H1 (cell line): ENCODE results near the gene CFAP92. TPM values are rescaled to one million over a fixed set of nuclear protein-coding genes. Genes with fewer than 3 reads are reported as not detected.

ENCODE experiments used
- CTCF ChIA-PET: fragments of 300-600 bp; sonication (Branson Sonifier 250); formaldehyde crosslinking; loops from one replicate; lab custom pipeline; 2021; ENCODE audit not compliant: partially characterized antibody; lab: Charles Lee
- POLR2A ChIA-PET: fragments of 300-600 bp; sonication (Branson Sonifier 250); formaldehyde crosslinking; loops from one replicate; lab custom pipeline; 2021; ENCODE audit warnings: inconsistent platforms; ENCODE audit not compliant: partially characterized antibody; lab: Charles Lee
- DNase-seq, 2 experiments: peaks; one replicate each; pipeline versions ENCODE4 v3.0.0 to v3.0.0-alpha.2; 2010 to 2022; ENCODE audit warnings: low spot score in 2 of 2, low read depth in 1 of 2, mixed read lengths in 1 of 2
- FAIRE-seq: peaks from 2 replicates; lab custom pipeline; 2011; peaks lifted over from hg19 to GRCh38; lab: Jason Lieb, UNC
- H2AFZ ChIP-seq: 2 replicates; pipeline ENCODE4 v1.8.1; 2012; ENCODE audit warnings: low read length, inconsistent platforms
- H2AK5ac ChIP-seq: 2 replicates; pipeline ENCODE4 v1.6.1; 2013; ENCODE audit warnings: low read depth, low read length
- H2BK120ac ChIP-seq: replicated peaks from 2 replicates; pipeline ENCODE3; 2013; ENCODE audit warnings: low read depth, low read length, inconsistent platforms
- H2BK12ac ChIP-seq: 2 replicates; pipeline ENCODE4 v1.6.1; 2013; ENCODE audit warnings: low read depth, low read length
- H2BK15ac ChIP-seq: 2 replicates; pipeline ENCODE4 v1.6.1; 2013; ENCODE audit warnings: low read length
- H2BK20ac ChIP-seq: 2 replicates; pipeline ENCODE4 v1.6.1; 2013; ENCODE audit warnings: low read length
- H2BK5ac ChIP-seq: 2 replicates; pipeline ENCODE4 v1.6.1; 2013; ENCODE audit warnings: low read depth, low read length
- H3K14ac ChIP-seq: 2 replicates; pipeline ENCODE4 v1.6.1; 2013; ENCODE audit warnings: inconsistent platforms; ENCODE audit not compliant: insufficient read length
- H3K18ac ChIP-seq: 2 replicates; pipeline ENCODE4 v1.6.1; 2013; ENCODE audit warnings: low read length; ENCODE audit errors: extremely low read depth
- H3K23ac ChIP-seq: 2 replicates; pipeline ENCODE4 v1.6.1; 2013; ENCODE audit warnings: inconsistent platforms; ENCODE audit not compliant: insufficient read length
- H3K23me2 ChIP-seq: 2 replicates; pipeline ENCODE4 v1.6.1; 2013; ENCODE audit warnings: low read depth, low read length
- H3K27ac ChIP-seq: 2 replicates; pipeline ENCODE4 v1.6.1; 2011; ENCODE audit warnings: low read depth, low read length, inconsistent platforms
- H3K27me3 ChIP-seq, 4 experiments: replicated peaks in 1 of 4; 1 replicate in 1 of 4; 2 replicates in 3 of 4; pipeline versions ENCODE4 v1.6.1 to v1.8.1; 2011 to 2013; ENCODE audit warnings: low read length in 3 of 4, mild to moderate bottlenecking in 3 of 4, inconsistent platforms in 2 of 4, mixed read lengths in 2 of 4, moderate library complexity in 1 of 4; ENCODE audit not compliant: control insufficient read depth in 3 of 4, insufficient read depth in 3 of 4; ENCODE audit errors: extremely low read depth in 1 of 4
- H3K36me3 ChIP-seq, 4 experiments: 2 replicates each; pipeline versions ENCODE4 v1.6.1 to v1.8.1; 2011 to 2013; ENCODE audit warnings: mild to moderate bottlenecking in 4 of 4, low read length in 3 of 4, moderate library complexity in 2 of 4, control low read depth in 1 of 4, inconsistent platforms in 1 of 4; ENCODE audit not compliant: insufficient read depth in 4 of 4, control insufficient read depth in 2 of 4
- H3K4ac ChIP-seq: replicated peaks from 2 replicates; pipeline ENCODE3; 2013; ENCODE audit warnings: low read length, low read depth, mixed read lengths, inconsistent platforms; ENCODE audit not compliant: insufficient read length
- H3K4me1 ChIP-seq, 4 experiments: replicated peaks in 1 of 4; 1 replicate in 1 of 4; 2 replicates in 3 of 4; pipeline versions ENCODE4 v1.6.1 to v1.8.1; 2011 to 2013; ENCODE audit warnings: low read length in 3 of 4, inconsistent platforms in 2 of 4, mixed read lengths in 1 of 4; ENCODE audit not compliant: insufficient read depth in 4 of 4, control insufficient read depth in 3 of 4
- H3K4me2 ChIP-seq, 2 experiments: 2 replicates each; pipeline versions ENCODE4 v1.6.1 to v1.8.1; 2011 to 2013; ENCODE audit warnings: low read depth in 2 of 2, low read length in 2 of 2, control low read depth in 1 of 2, inconsistent platforms in 1 of 2, mild to moderate bottlenecking in 1 of 2; ENCODE audit not compliant: insufficient read depth in 1 of 2
- H3K4me3 ChIP-seq, 4 experiments: fragments of 200-600, 300-600 bp in 1 of 4; sonication (generic), shearing (Covaris generic), sonication (Bioruptor Twin) in 1 of 4; 2 replicates each; pipeline versions ENCODE4 v1.5.1 to v1.8.1; 2011 to 2016; ENCODE audit warnings: low read length in 4 of 4, low read depth in 3 of 4, control low read depth in 2 of 4, inconsistent platforms in 2 of 4, mild to moderate bottlenecking in 2 of 4, mixed read lengths in 1 of 4, moderate library complexity in 1 of 4; ENCODE audit not compliant: insufficient read depth in 2 of 4; ENCODE audit errors: extremely low read depth in 1 of 4
- H3K56ac ChIP-seq: replicated peaks from 2 replicates; pipeline ENCODE3; 2013; ENCODE audit warnings: low read depth, mild to moderate bottlenecking, mixed read lengths, low read length, inconsistent platforms; ENCODE audit not compliant: insufficient read length
- H3K79me1 ChIP-seq: 2 replicates; pipeline ENCODE4 v1.6.1; 2013; ENCODE audit warnings: low read depth, low read length, control low read depth
- H3K79me2 ChIP-seq, 2 experiments: 2 replicates each; pipeline versions ENCODE4 v1.6.1 to v1.8.1; 2012 to 2013; ENCODE audit warnings: low read length in 2 of 2, mild to moderate bottlenecking in 2 of 2, inconsistent platforms in 1 of 2; ENCODE audit not compliant: insufficient read depth in 2 of 2, control insufficient read depth in 1 of 2
- H3K9ac ChIP-seq, 4 experiments: replicated peaks in 1 of 4; 1 replicate in 1 of 4; 2 replicates in 3 of 4; pipeline versions ENCODE4 v1.6.1 to v1.8.1; 2011 to 2013; ENCODE audit warnings: low read depth in 3 of 4, low read length in 3 of 4, control low read depth in 2 of 4, mild to moderate bottlenecking in 2 of 4, moderate library complexity in 2 of 4, inconsistent platforms in 1 of 4; ENCODE audit errors: extremely low read depth in 1 of 4
- H3K9me3 ChIP-seq, 2 experiments: 2 replicates each; pipeline versions ENCODE4 v1.6.1 to v1.8.1; 2012 to 2013; ENCODE audit warnings: mild to moderate bottlenecking in 2 of 2, moderate library complexity in 2 of 2, control low read depth in 1 of 2, inconsistent platforms in 1 of 2, low read depth in 1 of 2, low read length in 1 of 2, mixed read lengths in 1 of 2; ENCODE audit not compliant: insufficient read depth in 2 of 2
- H4K20me1 ChIP-seq, 2 experiments: replicated peaks in 1 of 2; 2 replicates each; pipeline versions ENCODE3 to v1.8.1; 2011 to 2013; ENCODE audit warnings: inconsistent platforms in 2 of 2, low read length in 2 of 2, mild to moderate bottlenecking in 1 of 2; ENCODE audit not compliant: insufficient read depth in 2 of 2, control insufficient read depth in 1 of 2
- H4K5ac ChIP-seq: 2 replicates; pipeline ENCODE4 v1.6.1; 2013; ENCODE audit warnings: low read length, low read depth, mixed read lengths, inconsistent platforms; ENCODE audit not compliant: insufficient read length
- H4K8ac ChIP-seq: 2 replicates; pipeline ENCODE4 v1.8.0; 2013; ENCODE audit warnings: mild to moderate bottlenecking, moderate library complexity, low read length, inconsistent platforms; ENCODE audit not compliant: insufficient read depth; ENCODE audit errors: extremely low read depth
- H4K91ac ChIP-seq: replicated peaks from 2 replicates; pipeline ENCODE3; 2013; ENCODE audit warnings: low read length, mixed read lengths, inconsistent platforms; ENCODE audit not compliant: insufficient read length
- BACH1 ChIP-seq: IDR thresholded peaks from 2 replicates; pipeline ENCODE4 v1.6.1; 2012; ENCODE audit warnings: low read length, improper control_type of control experiment
- CTBP2 ChIP-seq: IDR thresholded peaks from 2 replicates; pipeline ENCODE4 v1.7.0; 2011; ENCODE audit warnings: borderline replicate concordance, mild to moderate bottlenecking, moderate library complexity, mixed read lengths, low read length; ENCODE audit not compliant: insufficient read depth, insufficient read length
- WGBS, 2 experiments: shearing (Covaris generic) in 1 of 2; methylation state at CpG; one replicate each; pipeline versions ENCODE4 v1.1.6 to v1.1.7; 2013 to 2015; ENCODE audit warnings: low lambda C conversion rate in 2 of 2, mixed read lengths in 2 of 2, inconsistent platforms in 1 of 2, low coverage in 1 of 2, missing lambda C conversion rate in 1 of 2; ENCODE audit not compliant: insufficient replicate concordance in 2 of 2, insufficient coverage in 1 of 2, insufficient read length in 1 of 2; ENCODE audit errors: extremely low coverage in 1 of 2, missing lambda C conversion rate in 1 of 2; 5-methylcytosine and 5-hydroxymethylcytosine counted together
- polyA plus RNA-seq, 7 experiments: library from polyadenylated mRNA; depleted of rRNA in 3 of 7; stranded (reverse) in 5 of 7; unstranded in 2 of 7; fragments of >200 nt in 5 of 7; fragments of 200-250 nt in 2 of 7; gene quantifications; 1 replicate in 5 of 7; 2 replicates in 1 of 7; 4 replicates in 1 of 7; pipeline versions ENCODE4 v1.2.1 to v1.2.3, GENCODE V29; 2011 to 2013; ENCODE audit warnings: missing spikeins in 2 of 7, mixed read lengths in 2 of 7
- total RNA-seq: library from RNA; stranded (reverse); fragmentation: NEBNext Ultra II Directional; extraction: Animal tissue kit (Norgen Biotek cat#: 25700); gene quantifications from 2 replicates; pipeline ENCODE4 v1.2.1, GENCODE V29; 2021

CFAP92 gene
- total and polyA plus RNA-seq, 2 of the 8 experiments (the other 6 are each of a cell fraction or from before 2014, with no cell fraction given), result 0.77 to 2.0 TPM

DNA sequence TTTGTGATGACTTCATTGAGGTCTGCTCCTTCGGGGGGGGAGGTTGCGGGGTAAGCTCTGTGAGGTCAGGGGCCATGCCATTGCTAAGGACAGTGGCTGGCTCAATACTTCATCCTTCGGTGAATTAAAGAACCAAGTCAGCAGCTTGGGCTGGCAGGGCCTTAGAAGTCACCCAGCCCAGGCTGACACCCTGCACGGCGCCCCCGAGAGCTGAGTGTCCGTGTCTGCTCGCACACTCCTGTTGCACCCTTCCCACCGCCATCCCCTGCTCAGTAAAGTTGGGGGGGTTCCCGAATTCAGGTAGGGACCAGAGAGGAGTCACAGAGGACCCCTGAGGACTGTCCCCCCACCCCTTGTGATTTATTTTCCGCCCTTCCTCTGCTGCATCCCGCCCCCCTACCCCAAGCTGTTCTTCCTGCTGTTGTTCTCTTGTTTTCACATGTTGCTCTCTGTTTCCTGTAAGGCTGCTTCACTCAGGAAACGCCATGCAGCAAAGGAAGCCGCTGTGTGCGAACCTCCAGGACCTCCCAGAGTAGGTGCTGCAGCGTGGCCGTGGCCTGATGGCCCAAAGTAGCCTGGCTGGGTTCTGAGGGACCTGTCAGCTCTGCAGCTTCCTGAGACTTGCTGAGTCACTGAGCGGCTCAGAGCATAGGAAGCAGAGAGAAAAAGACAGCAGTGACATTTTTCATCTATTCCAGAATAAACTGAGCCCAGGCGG, 21.7 kb upstream of the CFAP92 start:
- Histone ChIP-seq H3K36me3 (no peaks in the 10 kb centered on the region), H4K5ac (no peak overlapping the region), H3K9ac (no peak overlapping the region), H3K4ac (no peak overlapping the region), H3K23me2 (no peaks in the 10 kb centered on the region), H2BK12ac (no peak overlapping the region), H3K79me1 (no peaks in the 10 kb centered on the region), H3K4me1 (peaks cover 0 to 7% (median 1%) of the 10 kb centered on the region in 4 experiments; a peak in 2 of 7 replicates), H3K14ac (no peak overlapping the region), H4K8ac (no peak overlapping the region), H3K23ac (no peak overlapping the region), H3K4me2 (no peak overlapping the region), H4K91ac (no peak overlapping the region), H2BK20ac (no peak overlapping the region), H2BK15ac (peak overlapping the region; percentile 4; the same call in 1 of the 2 replicates), H3K9me3 (no peaks in the 10 kb centered on the region), H3K56ac (no peak overlapping the region), H2BK5ac (no peak overlapping the region), H3K79me2 (no peaks in the 10 kb centered on the region), H2AFZ (no peak overlapping the region), H4K20me1 (no peaks in the 10 kb centered on the region), H3K27me3 (peaks cover 0 to 4% (median 0%) of the 10 kb centered on the region in 4 experiments; a peak in 1 of 7 replicates), H3K27ac (no peak overlapping the region), H3K4me3 (no peak overlapping the region), H3K18ac (no peak overlapping the region), H2BK120ac (no peak overlapping the region), H2AK5ac (no peak overlapping the region)
- ChIA-PET POLR2A (interaction anchor here (0.7 to 1.7 kb wide), 4 partner anchors 11 to 300 kb away, joined by 3 to 4 read pairs (median 3); a partner anchor contains a TSS), CTCF (interaction anchor here (0.9 to 4.7 kb wide), 11 partner anchors 8 to 152 kb away, joined by 3 to 28 read pairs (median 9); no protein-coding TSS in a partner anchor)
- FAIRE-seq (no peak), DNase-seq (no peak)
- TF ChIP-seq CTBP2 (no peak), BACH1 (0 out of 2 replicates have a peak, but pooled peaks have one; percentile 9)
- 89% methylated on average over 19 of the region's 19 CpGs; no CpG with 5 or more reads in 1 of the 2 experiments for WGBS, 2 experiments
